Measurements from ENCODE around the gene KNOP1. TPM values are rescaled to one million over a fixed set of nuclear protein-coding genes. Genes with fewer than 3 reads are reported as not detected.

Gene KNOP1
- total RNA-seq, 1 experiment from 2014 or later = 60.4 TPM

DNA sequence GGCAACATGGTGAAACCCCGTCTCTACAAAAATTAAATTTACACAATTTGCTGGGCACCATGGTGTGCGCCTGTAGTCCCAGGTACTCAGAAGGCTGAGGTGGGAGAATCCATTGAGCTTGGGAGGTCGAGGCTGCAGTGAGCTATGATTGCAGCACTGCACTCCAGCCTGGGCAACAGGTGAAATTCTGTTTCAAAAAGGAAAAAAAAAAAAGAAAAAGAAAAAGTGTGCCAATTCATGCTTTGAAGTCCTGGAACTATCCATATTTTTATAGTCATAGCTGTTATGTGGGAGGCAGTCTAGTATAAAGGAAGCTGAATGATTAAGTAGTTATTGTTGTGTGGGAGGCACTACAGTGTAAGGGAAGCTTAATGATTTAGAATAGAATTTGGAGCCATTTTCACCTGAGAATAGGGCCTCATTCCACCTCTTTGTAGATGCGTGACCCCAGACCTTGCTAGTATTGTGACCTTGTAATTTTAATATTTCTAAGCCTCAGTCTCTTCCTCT is 31.6 kb upstream of the KNOP1 start:
- CTCF ChIA-PET = interaction anchor here (0.6 to 1.4 kb wide), 5 partner anchors 30 to 1530 kb away, joined by 3 to 6 read pairs (median 4); partner anchors contain the start of gene GPRC5B
- H3K4me2 ChIP-seq = peak overlapping the region; percentile 65
- H2AFZ ChIP-seq = no peak overlapping the region
- no peaks in the 10 kb centered on the region for H3K9me3 ChIP-seq (ENCODE audit: insufficient read depth, low read depth)
- H3K9me2 ChIP-seq (ENCODE audit: insufficient read depth) = no peaks in the 10 kb centered on the region
- peaks cover 44% of the 10 kb centered on the region for H3F3A ChIP-seq (ENCODE audit: insufficient read depth, low read depth)
- H3K36me3 ChIP-seq (ENCODE audit: low read depth) = no peaks in the 10 kb centered on the region
- no TSS peak for BruUV-seq (replicated peaks)
- peaks cover 59% of the 10 kb centered on the region for H3K4me1 ChIP-seq (replicated peaks; ENCODE audit: insufficient read depth)
- 0 out of 2 replicates have a peak, but pooled peaks cover 3% of the 10 kb centered on the region for H3K79me2 ChIP-seq (ENCODE audit: low read depth)
- H3K4me3 ChIP-seq = no peak overlapping the region
- DNase-seq = no peak
- no peaks in the 10 kb centered on the region for H3K27me3 ChIP-seq (ENCODE audit: insufficient read depth, low read depth)
- H4K20me1 ChIP-seq (ENCODE audit: insufficient read depth) = no peaks in the 10 kb centered on the region
- POLR2A ChIA-PET (ENCODE audit: unreplicated experiment) = interaction anchor here (0.6 kb wide), 1 partner anchor 92 kb away, joined by 6 read pairs; no protein-coding TSS in a partner anchor
- TF ChIP-seq, protein P1, sequence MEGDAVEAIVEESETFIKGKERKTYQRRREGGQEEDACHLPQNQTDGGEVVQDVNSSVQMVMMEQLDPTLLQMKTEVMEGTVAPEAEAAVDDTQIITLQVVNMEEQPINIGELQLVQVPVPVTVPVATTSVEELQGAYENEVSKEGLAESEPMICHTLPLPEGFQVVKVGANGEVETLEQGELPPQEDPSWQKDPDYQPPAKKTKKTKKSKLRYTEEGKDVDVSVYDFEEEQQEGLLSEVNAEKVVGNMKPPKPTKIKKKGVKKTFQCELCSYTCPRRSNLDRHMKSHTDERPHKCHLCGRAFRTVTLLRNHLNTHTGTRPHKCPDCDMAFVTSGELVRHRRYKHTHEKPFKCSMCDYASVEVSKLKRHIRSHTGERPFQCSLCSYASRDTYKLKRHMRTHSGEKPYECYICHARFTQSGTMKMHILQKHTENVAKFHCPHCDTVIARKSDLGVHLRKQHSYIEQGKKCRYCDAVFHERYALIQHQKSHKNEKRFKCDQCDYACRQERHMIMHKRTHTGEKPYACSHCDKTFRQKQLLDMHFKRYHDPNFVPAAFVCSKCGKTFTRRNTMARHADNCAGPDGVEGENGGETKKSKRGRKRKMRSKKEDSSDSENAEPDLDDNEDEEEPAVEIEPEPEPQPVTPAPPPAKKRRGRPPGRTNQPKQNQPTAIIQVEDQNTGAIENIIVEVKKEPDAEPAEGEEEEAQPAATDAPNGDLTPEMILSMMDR (conservative IDR thresholded peaks at IDR 0.05) = no peak
- TF ChIP-seq EZH2 (IDR thresholded peaks at IDR 0.05; ENCODE audit: low read depth) = no peak
- H3K27ac ChIP-seq = peak overlapping the region; percentile 76
- intact Hi-C loops (cut with micrococcal nuclease; ENCODE audit: unreplicated experiment) = no loop called here

DNA sequence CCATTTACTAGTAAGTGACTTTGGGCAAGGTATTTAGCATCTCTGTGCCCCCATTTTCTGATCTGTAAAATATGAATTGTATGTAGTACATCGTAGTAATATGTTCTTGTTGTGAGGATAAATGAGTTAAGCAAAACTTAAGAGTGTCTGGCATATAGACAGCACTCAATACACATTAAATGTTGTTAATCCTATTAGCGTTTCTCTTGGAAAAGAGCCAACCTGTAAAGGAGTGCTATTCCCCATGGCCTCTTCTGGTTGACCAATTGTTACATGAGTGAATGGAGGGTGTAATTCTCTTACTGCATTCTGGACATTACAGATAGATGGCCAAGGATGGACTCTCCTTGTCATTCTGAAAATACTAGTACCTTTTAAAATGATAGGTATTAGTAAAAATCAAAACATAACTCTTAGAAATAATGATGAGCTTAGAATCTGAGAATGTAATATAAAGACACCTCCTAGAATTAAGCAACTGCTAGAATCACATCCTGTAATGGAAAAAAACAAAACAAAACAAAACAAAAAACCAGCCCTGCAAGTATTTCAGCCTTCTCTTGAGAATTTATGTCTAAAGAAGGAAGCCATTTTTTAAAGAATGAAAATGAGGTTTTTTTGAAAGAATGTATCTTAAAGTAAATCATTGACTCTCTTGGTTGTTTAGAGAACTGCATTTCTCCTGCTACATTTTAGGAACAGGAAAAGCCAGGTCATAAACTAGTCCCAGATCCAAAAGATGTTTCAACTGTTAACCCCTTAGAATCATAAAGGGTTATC is 30.6 kb upstream of the KNOP1 start:
- peak overlapping the region; percentile 71 for H2AFZ ChIP-seq
- H3K4me2 ChIP-seq = peak overlapping the region; percentile 65
- no peaks in the 10 kb centered on the region for H3K9me3 ChIP-seq (ENCODE audit: insufficient read depth, low read depth)
- H3K36me3 ChIP-seq (ENCODE audit: low read depth) = no peaks in the 10 kb centered on the region
- no peaks in the 10 kb centered on the region for H4K20me1 ChIP-seq (ENCODE audit: insufficient read depth)
- DNase-seq = peak in 1 of 2 experiments; percentile 85
- H3K4me3 ChIP-seq = peak overlapping the region; percentile 8; the same call in 1 of the 2 replicates
- TF ChIP-seq EZH2 (IDR thresholded peaks at IDR 0.05; ENCODE audit: low read depth) = no peak
- TF ChIP-seq, protein P1 (conservative IDR thresholded peaks at IDR 0.05) = no peak
- intact Hi-C loops (cut with micrococcal nuclease; ENCODE audit: unreplicated experiment) = no loop called here
- no TSS peak for BruUV-seq (replicated peaks)
- H3K79me2 ChIP-seq (ENCODE audit: low read depth) = 0 out of 2 replicates have a peak, but pooled peaks cover 3% of the 10 kb centered on the region
- POLR2A ChIA-PET (ENCODE audit: unreplicated experiment) = interaction anchor here (0.5 to 0.6 kb wide), 5 partner anchors 26 to 355 kb away, joined by 3 to 7 read pairs (median 6); partner anchors contain the start of genes IQCK and KNOP1
- H3K27me3 ChIP-seq (ENCODE audit: insufficient read depth, low read depth) = no peaks in the 10 kb centered on the region
- peaks cover 49% of the 10 kb centered on the region for H3K4me1 ChIP-seq (replicated peaks; ENCODE audit: insufficient read depth)
- H3K9me2 ChIP-seq (ENCODE audit: insufficient read depth) = no peaks in the 10 kb centered on the region
- peak overlapping the region; percentile 76 for H3K27ac ChIP-seq
- CTCF ChIA-PET = interaction anchor here (0.6 to 1.4 kb wide), 2 partner anchors 136 to 147 kb away, joined by 3 to 4 read pairs; partner anchors contain the start of gene GPRC5B
- peaks cover 33% of the 10 kb centered on the region for H3F3A ChIP-seq (ENCODE audit: insufficient read depth, low read depth)

GRCh38 chr16:19746561-19746960 is 28.5 kb upstream of the KNOP1 start:
- Histone ChIP-seq H4K20me1 (ENCODE audit: insufficient read depth) (no peaks in the 10 kb centered on the region), H3K4me2 (no peak overlapping the region), H3K9me2 (ENCODE audit: insufficient read depth) (no peaks in the 10 kb centered on the region), H3K27me3 (ENCODE audit: insufficient read depth, low read depth) (no peaks in the 10 kb centered on the region), H3K4me1 (replicated peaks; ENCODE audit: insufficient read depth) (peaks cover 29% of the 10 kb centered on the region), H3K4me3 (no peak overlapping the region), H3F3A (ENCODE audit: insufficient read depth, low read depth) (peaks cover 20% of the 10 kb centered on the region), H3K79me2 (ENCODE audit: low read depth) (0 out of 2 replicates have a peak, but pooled peaks cover 3% of the 10 kb centered on the region), H3K27ac (no peak overlapping the region), H3K9me3 (ENCODE audit: insufficient read depth, low read depth) (no peaks in the 10 kb centered on the region), H2AFZ (no peak overlapping the region), H3K36me3 (ENCODE audit: low read depth) (no peaks in the 10 kb centered on the region)
- POLR2A ChIA-PET (ENCODE audit: unreplicated experiment) = no interaction called here
- TF ChIP-seq EZH2 (IDR thresholded peaks at IDR 0.05; ENCODE audit: low read depth) = no peak
- CTCF ChIA-PET = no interaction called here
- no TSS peak for BruUV-seq (replicated peaks)
- intact Hi-C loops (cut with micrococcal nuclease; ENCODE audit: unreplicated experiment) = no loop called here
- DNase-seq = no peak
